OCI-LY7 (cell line): ENCODE measurements around the gene PLEKHH3.

Experiments used
- EZH2phosphoT487 ChIP-seq: fragments of 200-600 bp; sonication (generic); IDR thresholded peaks from 2 replicates; pipeline ENCODE4 v1.6.1; 2018; ENCODE audit warnings: low read depth, borderline replicate concordance, mild to moderate bottlenecking, mixed run types, antibody characterized with exemption, low read length, moderate library complexity, mixed read lengths
- TF ChIP-seq, protein P1 (sequence below): fragments of 200-600 bp; sonication (generic); conservative IDR thresholded peaks from 2 replicates; pipeline ENCODE4 v1.5.1; 2014; ENCODE audit warnings: mild to moderate bottlenecking, antibody characterized with exemption, low read length, moderate library complexity, mixed read lengths

DNA sequence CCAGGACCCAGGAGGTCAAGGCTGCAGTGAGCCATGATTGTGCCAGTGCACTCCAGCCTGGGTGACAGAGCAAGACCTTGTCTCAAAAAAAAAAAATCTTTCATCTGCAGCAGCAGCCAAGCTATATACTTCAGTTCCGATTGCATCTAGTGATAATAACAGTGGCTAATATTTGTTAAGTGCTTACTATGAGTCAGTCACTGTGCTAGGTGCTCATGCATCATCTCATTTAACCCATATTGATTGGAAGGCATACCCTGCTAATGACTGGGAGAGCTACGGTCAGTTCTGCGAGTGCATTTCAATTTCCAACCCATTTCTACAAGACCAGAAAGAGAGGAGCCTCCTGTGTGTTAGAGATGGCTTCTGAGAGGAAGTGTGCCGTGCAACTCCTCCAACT is 25.4 kb downstream of the PLEKHH3 start:
- TF ChIP-seq, protein P1, sequence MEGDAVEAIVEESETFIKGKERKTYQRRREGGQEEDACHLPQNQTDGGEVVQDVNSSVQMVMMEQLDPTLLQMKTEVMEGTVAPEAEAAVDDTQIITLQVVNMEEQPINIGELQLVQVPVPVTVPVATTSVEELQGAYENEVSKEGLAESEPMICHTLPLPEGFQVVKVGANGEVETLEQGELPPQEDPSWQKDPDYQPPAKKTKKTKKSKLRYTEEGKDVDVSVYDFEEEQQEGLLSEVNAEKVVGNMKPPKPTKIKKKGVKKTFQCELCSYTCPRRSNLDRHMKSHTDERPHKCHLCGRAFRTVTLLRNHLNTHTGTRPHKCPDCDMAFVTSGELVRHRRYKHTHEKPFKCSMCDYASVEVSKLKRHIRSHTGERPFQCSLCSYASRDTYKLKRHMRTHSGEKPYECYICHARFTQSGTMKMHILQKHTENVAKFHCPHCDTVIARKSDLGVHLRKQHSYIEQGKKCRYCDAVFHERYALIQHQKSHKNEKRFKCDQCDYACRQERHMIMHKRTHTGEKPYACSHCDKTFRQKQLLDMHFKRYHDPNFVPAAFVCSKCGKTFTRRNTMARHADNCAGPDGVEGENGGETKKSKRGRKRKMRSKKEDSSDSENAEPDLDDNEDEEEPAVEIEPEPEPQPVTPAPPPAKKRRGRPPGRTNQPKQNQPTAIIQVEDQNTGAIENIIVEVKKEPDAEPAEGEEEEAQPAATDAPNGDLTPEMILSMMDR, result no peak
- no peak for TF ChIP-seq EZH2phosphoT487
